AG04450 (cell line): Measurements from ENCODE around the gene ATP2B3. TPM values are rescaled to one million over a fixed set of nuclear protein-coding genes. Genes with fewer than 3 reads are reported as not detected.

Experiments
- CTCF ChIA-PET: fragments of 300-600, 350-600 bp; formaldehyde crosslinking; extraction: SDS; loops from one replicate; lab custom pipeline; 2022; ENCODE audit warnings: antibody characterized with exemption, inconsistent platforms; lab: Charles Lee
- POLR2A ChIA-PET: fragments of 350-600 bp; formaldehyde crosslinking; extraction: SDS; loops from one replicate; lab custom pipeline; 2021; ENCODE audit warnings: antibody characterized with exemption, inconsistent platforms; lab: Yijun Ruan, JAX
- DNase-seq: peaks from one replicate; pipeline ENCODE4 v3.0.0-alpha.2; 2011; ENCODE audit warnings: low read depth, low spot score
- H3K27ac ChIP-seq: one replicate; pipeline ENCODE4 v1.5.1; 2012; ENCODE audit warnings: low read depth, low read length, control low read depth
- H3K27me3 ChIP-seq: one replicate; pipeline ENCODE4 v1.6.0; 2012; ENCODE audit warnings: low read length; ENCODE audit not compliant: control insufficient read depth, insufficient read depth
- H3K4me3 ChIP-seq: 2 replicates; pipeline ENCODE4 v1.5.1; 2011; ENCODE audit warnings: mild to moderate bottlenecking, low read depth, low read length, control low read depth
- H3K9me3 ChIP-seq: 2 replicates; pipeline ENCODE4 v1.5.1; 2012; ENCODE audit warnings: low read length; ENCODE audit not compliant: control insufficient read depth, insufficient read depth
- CTCF ChIP-seq: IDR thresholded peaks from 2 replicates; pipeline ENCODE4 v1.5.1; 2011; ENCODE audit warnings: low read depth, low read length, control low read depth, inconsistent platforms
- polyA plus RNA-seq: library from polyadenylated mRNA; depleted of rRNA; stranded (reverse); fragments of >200 nt; gene quantifications from 2 replicates; pipeline ENCODE4 v1.2.3, GENCODE V29; 2011

The ATP2B3 gene
- polyA plus RNA-seq, 1 experiment = 0.01 TPM

DNA sequence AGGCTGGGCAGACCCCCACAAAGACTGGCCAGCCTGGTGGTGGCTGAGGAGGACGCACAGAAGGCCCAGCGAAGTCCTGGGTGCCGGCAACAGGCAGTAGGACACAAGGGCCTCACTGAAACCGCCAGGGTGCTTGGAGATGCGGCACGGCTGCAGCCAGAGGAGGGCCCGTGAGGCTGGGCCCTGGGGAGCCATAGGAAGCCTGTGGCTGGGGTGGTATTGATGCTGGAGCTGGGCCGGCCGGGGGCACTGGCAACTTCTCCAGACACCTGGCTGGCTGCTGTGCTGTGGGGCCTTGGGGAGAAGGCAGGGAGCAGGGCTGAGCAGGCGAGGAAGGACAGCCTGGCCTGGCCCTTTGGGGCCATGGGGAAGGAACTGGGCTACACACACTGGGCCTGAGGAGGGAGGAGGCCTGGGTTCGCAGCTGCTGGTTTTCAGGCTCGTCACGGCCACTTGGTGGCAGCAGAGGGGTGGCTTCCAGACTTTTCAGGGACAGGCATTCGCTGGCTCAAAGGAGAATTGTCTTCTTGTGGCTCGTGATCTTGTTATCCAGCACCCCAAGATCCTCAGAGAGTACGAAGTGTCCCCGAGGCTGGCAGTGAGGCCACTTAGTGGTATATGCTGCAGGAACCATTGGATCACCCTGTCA lies 37.2 kb downstream of the ATP2B3 start:
- Histone ChIP-seq H3K4me3 (no peak overlapping the region), H3K27me3 (peaks cover 11% of the 10 kb centered on the region), H3K27ac (no peak overlapping the region), H3K9me3 (no peaks in the 10 kb centered on the region; the same call in 1 of the 2 replicates)
- POLR2A ChIA-PET = no interaction called here
- DNase-seq = peak; percentile 13
- CTCF ChIA-PET = interaction anchor here (0.6 to 1.8 kb wide), 8 partner anchors 96 to 162 kb away, joined by 3 to 17 read pairs (median 4); no protein-coding TSS in a partner anchor
- peak; percentile 64 for TF ChIP-seq CTCF

GRCh38 chrX:153556767-153557166 lies 39.3 kb downstream of the ATP2B3 start:
- no peak overlapping the region for H3K4me3 ChIP-seq
- TF ChIP-seq CTCF = no peak
- ChIA-PET POLR2A (no interaction called here), CTCF (interaction anchor here (2.3 kb wide), 1 partner anchor 111 kb away, joined by 9 read pairs; no protein-coding TSS in a partner anchor)
- H3K27ac ChIP-seq = no peak overlapping the region
- no peaks in the 10 kb centered on the region for H3K9me3 ChIP-seq
- no peak for DNase-seq
- peaks cover 11% of the 10 kb centered on the region for H3K27me3 ChIP-seq

GRCh38 chrX:153557618-153558355 lies 40.3 kb downstream of the ATP2B3 start:
- ChIA-PET CTCF (interaction anchor here (2.3 kb wide), 1 partner anchor 110 kb away, joined by 9 read pairs; no protein-coding TSS in a partner anchor), POLR2A (interaction anchor here (0.6 kb wide), 1 partner anchor 88 kb away, joined by 3 read pairs; no protein-coding TSS in a partner anchor)
- no peak for DNase-seq
- no peak overlapping the region for H3K27ac ChIP-seq
- H3K27me3 ChIP-seq = peaks cover 11% of the 10 kb centered on the region
- TF ChIP-seq CTCF = no peak
- no peaks in the 10 kb centered on the region for H3K9me3 ChIP-seq
- H3K4me3 ChIP-seq = no peak overlapping the region

- CTCF ChIA-PET = interaction anchor here (0.7 to 1.1 kb wide), 3 partner anchors 10 to 107 kb away, joined by 3 to 4 read pairs (median 3); no protein-coding TSS in a partner anchor
- DNase-seq = no peak
- TF ChIP-seq CTCF = no peak
- peaks cover 7% of the 10 kb centered on the region for H3K27me3 ChIP-seq
- H3K9me3 ChIP-seq = no peaks in the 10 kb centered on the region
- H3K27ac ChIP-seq = no peak overlapping the region
- H3K4me3 ChIP-seq = no peak overlapping the region
- POLR2A ChIA-PET = interaction anchor here (0.6 kb wide), 1 partner anchor 39 kb away, joined by 3 read pairs; no protein-coding TSS in a partner anchor
Observed at GRCh38 chrX:153560000-153560399, 42.6 kb downstream of the ATP2B3 start.
